GM21367 (cell line): Measurements from ENCODE around the gene CFHR2.
"Not testable (repeated sequence)": the region's sequence is repeated elsewhere in the genome, so short reads cannot be mapped to it uniquely, and the experiment has no call there.

Source experiments
- ATAC-seq: cut with Tn5 transposase; IDR thresholded peaks from one replicate; pipeline ENCODE4 v1.9.1; 2021; ENCODE audit not compliant: unreplicated experiment

CFHR2 gene

GRCh38 chr1:196943568-196943967 lies at the start of gene CFHR2:
Gene CFHR2, plus strand, starts transcription at chr1:196943738. Its CDS starts 143 bp downstream, at chr1:196943881.
- not testable (repeated sequence) for ATAC-seq

- ATAC-seq: no peak
These were observed 47.2 kb upstream of the CFHR2 start for GRCh38 chr1:196896355-196896754.

DNA sequence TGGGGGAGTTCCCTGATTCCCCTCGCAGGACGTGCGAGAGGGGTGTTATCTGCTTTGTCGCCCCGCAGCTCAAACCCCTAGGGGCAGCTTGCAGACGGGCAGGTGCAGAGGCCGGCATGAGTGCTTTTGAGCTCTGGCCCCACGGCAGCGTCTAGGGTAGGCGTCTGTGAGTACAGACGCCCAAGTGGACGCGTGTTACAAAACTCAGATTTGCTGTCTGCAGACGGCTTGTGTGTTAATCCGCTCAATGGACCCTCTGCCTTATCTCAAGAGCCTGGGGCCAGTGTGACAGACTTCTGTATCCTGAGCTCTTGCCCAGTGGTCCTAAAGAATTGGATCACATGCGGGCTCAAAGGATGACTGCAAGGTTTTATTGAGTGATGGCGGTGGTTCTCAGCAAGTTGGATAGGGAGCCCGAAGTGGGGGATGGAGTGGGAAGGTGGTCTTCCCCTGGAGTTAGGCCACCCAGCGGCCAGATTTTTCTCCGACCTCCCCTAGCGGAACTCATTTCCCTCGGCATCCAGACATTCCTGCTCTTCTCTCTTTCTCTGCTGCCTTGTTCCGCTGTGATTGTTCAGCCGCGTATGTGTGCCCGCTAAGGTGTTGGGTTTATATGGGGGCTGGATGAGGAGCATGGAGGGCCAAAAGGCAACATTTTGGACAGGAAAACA lies 46.2 kb upstream of the CFHR2 start:
- ATAC-seq: no peak

DNA sequence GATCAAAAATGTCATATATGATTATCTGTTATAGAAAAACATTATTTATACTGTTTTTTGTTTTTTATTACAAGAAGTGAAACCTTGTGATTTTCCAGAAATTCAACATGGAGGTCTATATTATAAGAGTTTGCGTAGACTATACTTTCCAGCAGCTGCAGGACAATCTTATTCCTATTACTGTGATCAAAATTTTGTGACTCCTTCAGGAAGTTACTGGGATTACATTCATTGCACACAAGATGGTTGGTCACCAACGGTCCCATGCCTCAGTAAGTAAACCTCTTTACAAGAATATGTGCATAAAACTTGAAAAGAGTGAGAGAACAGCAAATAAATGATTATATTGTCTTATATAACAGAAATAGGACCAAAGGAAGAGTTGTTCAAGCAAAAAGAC lies 41.2 kb upstream of the CFHR2 start:
- ATAC-seq: no peak

GRCh38 chr1:196910215-196910614 lies 33.3 kb upstream of the CFHR2 start:
- ATAC-seq: no peak

DNA sequence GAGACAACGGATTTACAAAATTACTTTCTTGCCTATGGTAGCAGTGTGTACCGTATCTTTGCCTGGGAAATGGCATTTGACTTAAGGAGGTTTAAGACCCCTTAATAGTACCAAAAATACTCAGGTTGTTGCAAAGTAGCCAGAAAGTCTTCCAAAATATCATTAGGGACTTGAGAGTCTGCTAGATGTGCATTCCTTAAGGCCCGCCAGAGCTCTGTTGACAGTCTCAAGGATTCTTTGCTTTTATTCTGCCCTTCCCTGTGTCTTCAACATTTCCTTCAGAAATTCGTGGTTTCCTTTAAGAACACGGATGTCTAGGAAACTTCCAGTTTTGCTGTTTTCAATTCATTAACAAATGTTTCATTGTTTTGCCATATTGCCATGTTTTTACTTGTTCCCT lies 31.3 kb upstream of the CFHR2 start:
- not testable (repeated sequence) for ATAC-seq

- not testable (repeated sequence) for ATAC-seq
These were observed 16.7 kb upstream of the CFHR2 start for GRCh38 chr1:196926839-196927238.

GRCh38 chr1:196932853-196933252 lies 10.7 kb upstream of the CFHR2 start:
- ATAC-seq: not testable (repeated sequence)

DNA sequence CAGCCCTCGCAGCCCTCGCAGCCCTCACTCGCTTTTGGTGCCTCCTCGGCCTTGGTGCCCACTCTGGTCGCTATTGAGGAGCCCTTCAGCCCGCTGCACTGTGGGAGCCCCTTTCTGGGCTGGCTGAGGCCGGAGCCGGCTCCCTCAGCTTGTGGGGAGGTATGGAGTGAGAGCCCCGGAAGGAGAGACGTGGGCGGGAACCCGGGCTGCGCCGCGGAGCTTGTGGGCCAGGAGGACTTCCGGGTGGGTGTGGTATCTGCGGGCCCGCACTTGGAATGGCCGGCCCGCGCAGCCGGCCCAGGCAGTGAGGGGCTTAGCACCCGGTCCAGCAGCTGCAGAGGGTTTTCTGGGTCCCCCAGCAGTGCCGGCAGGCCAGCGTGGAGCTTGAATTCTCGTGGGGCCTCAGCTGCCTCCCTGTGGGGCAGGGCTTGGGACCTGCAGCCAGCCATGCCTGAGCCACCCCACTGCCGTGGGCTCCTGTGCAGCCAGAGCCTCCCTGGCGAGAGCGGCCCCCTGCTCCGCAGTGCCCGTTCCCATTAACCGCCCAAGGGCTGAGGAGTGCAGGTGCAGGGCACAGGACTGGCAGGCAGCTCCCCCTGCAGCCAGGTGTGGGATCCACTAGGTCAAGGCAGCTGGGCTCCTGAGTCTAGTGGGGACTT lies 9.9 kb upstream of the CFHR2 start:
- no peak for ATAC-seq

- ATAC-seq: not testable (repeated sequence)
These were observed 2.1 kb upstream of the CFHR2 start for GRCh38 chr1:196941474-196941873.

- peak; percentile 77 for ATAC-seq
These were observed 8.3 kb downstream of the CFHR2 start for GRCh38 chr1:196951711-196952394.

DNA sequence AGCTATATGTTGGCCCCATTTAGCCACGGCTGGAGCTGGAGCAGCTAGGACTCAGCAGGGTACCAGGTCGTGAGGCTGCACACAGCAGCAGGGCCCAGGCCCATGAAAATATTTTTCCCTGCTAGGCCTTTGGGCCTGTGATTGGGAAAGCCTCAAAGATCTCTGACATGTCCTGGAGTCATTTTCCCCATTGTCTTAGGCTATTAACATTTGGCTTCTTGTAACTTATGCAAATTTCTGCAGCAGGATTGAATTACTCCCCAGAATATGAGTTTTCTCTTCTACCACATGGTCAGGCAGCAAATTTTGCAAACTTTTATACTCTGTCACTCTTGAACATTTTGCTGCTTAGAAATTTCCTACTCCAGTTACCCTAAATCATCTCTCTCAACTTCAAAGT lies 11.2 kb downstream of the CFHR2 start:
- no peak for ATAC-seq

- ATAC-seq: no peak
These were observed 12.4 kb downstream of the CFHR2 start for GRCh38 chr1:196955926-196956325.

DNA sequence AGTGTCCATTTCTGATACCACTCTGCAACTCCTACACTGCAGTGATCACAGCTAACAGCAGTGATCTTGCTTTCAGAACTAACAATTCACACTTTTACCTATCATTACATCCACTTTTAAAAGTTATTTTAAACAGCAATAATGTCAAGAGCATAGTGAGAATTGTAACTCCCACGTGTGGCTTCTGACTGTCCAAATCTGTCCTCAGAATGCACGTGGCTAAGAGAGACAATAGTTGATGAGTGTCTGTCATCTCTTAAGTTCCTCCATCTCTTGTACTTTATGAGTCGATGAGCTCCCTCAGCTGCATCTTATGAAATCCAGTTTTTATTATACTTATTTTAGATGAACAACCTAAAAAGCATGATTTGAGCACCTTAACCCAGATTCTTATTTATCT lies 17.3 kb downstream of the CFHR2 start:
- peak; percentile 51 for ATAC-seq

DNA sequence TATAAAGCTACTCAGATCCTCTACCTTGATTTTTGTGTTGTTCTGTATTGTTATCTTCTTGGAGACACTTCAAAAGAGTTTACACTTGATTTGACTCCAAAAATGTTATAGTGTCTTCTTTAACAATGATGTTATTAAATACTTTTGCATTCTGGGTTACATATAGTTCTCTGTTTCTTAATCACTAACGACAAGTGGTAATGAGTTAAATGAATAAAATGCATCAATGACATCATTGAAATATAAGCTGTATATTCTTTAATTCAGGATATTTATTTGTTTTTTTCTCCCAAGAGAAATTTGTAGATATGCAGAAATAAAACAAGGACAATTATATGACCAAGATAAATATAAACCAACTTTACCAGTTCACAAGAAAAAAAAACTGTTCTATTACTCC lies 26.6 kb downstream of the CFHR2 start:
- ATAC-seq: no peak

DNA sequence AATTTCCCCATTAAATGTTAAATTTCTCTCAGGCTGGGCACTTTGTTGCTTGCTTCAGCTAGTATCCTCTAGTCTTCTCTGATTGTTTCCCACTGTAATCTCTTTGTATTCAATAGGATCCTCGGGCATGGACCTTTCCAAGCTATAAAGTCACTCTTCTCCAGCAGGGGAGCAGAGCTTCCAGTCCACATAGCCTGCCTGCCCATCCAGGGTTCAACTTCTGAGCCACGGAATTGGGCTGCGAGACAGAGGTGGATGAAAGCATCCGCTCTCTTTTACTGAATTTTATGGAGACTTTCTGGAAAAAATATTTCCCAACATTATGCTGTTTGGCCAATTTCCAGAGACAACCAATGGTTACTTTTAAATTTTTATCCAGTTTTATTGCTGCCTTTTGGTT lies 32.7 kb downstream of the CFHR2 start:
- no peak for ATAC-seq

GRCh38 chr1:196977278-196977677 lies 33.7 kb downstream of the CFHR2 start, which contains the start of gene CFHR5:
Gene CFHR5, plus strand, starts transcription at chr1:196977556. Its CDS starts 109 bp downstream, at chr1:196977665.
- ATAC-seq: no peak

GRCh38 chr1:196980859-196981258 lies 37.3 kb downstream of the CFHR2 start:
- ATAC-seq: no peak

DNA sequence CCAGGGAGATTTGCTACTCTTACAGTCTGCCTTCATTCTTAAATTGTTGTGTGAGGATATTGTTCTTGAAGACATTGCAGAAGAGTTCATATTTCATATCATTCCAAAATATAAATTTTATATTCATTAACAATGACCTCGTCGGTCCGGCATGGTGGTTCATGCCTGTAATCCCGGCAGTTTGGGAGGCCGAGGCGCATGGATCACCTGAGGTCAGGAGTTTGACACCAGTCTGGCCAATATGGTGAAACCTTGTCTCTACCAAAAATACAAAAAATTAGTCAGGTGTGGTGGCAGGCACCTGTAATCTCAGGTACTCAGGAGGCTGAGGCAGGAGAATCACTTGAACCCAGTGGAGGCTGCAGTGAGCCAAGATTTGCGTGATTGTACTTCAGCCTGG lies 38.7 kb downstream of the CFHR2 start:
- ATAC-seq: not testable (repeated sequence)

- not testable (repeated sequence) for ATAC-seq
These were observed 48.5 kb downstream of the CFHR2 start for GRCh38 chr1:196991919-196992651.

GRCh38 chr1:196993916-196994315 lies 50.4 kb downstream of the CFHR2 start:
- no peak for ATAC-seq
